GM18507 (cell line): ENCODE data around the gene MIP.
"Not testable (repeated sequence)": the region's sequence is repeated elsewhere in the genome, so short reads cannot be mapped to it uniquely, and the experiment has no call there.

Source experiments
- DNase-seq: peaks from one replicate; pipeline ENCODE4 v3.0.0; 2011; ENCODE audit warnings: low read depth; ENCODE audit not compliant: insufficient read length; ENCODE audit errors: extremely low spot score
- FAIRE-seq: peaks from 2 replicates; lab custom pipeline; 2011; peaks lifted over from hg19 to GRCh38; lab: Jason Lieb, UNC

The MIP gene

GRCh38 chr12:56454557-56454956 lies at the start of gene MIP:
Gene MIP, minus strand, starts transcription at chr12:56454657. Its CDS starts 44 bp downstream, at chr12:56454613.
- no peak for DNase-seq
- no peak for FAIRE-seq

DNA sequence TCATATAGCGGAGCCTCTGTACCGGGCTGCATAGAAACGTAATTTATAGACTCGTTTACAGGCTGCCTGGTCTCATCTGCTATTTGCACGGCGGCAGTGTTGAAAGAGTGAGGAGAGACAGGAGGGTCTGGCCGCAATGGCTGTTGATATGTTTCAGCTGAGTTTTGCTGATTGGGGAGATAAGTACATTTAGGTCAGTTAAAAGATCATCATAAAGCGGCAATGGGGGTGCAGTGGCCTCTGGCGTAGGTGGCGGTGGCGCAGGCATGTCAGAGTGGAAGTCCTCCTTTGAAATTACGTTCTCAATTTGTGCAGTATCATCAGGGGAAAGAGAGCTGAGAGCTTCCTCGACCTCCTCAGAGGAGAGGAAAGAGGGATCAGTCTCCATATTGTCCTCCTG lies 45.4 kb upstream of the MIP start:
- DNase-seq, FAIRE-seq: not testable (repeated sequence)

GRCh38 chr12:56499452-56499851 lies 45.0 kb upstream of the MIP start:
- DNase-seq, FAIRE-seq: not testable (repeated sequence)

GRCh38 chr12:56498126-56498902 lies 43.9 kb upstream of the MIP start:
- DNase-seq, FAIRE-seq: not testable (repeated sequence)

DNA sequence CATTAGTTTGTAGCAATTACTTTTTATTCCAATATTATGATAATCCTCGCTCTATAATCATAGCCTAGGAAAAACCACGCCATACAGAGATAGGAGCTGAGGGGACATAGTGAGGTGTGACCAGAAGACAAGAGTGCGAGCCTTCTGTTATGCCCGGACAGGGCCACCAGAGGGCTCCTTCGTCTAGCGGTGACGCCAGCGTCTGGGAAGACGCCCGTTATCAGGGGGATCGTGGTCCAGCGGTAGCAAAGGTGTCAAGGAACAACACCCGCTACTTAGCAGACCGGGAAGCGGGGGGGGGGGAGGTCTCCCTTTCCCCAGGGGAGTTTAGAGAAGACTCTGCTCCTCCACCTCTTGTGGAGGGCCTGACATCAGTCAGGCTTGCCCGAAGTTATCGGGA lies 42.2 kb upstream of the MIP start:
- FAIRE-seq, DNase-seq: not testable (repeated sequence)

GRCh38 chr12:56494481-56494880 lies 40.0 kb upstream of the MIP start:
- not testable (repeated sequence) for FAIRE-seq, DNase-seq

DNA sequence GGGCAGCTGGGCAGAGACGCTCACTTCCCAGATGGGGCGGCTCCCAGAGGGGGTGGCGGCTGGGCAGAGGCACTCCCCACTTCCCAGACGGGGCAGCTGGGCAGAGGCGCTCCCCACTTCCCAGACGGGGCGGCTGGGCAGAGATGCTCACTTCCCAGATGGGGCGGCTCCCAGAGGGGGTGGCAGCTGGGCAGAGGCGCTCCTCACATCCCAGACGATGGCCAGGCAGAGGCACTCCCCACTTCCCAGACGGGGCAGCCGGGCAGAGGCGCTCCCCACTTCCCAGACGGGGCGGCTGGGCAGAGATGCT lies 39.6 kb upstream of the MIP start:
- FAIRE-seq, DNase-seq: not testable (repeated sequence)

- not testable (repeated sequence) for DNase-seq, FAIRE-seq
These were observed 39.1 kb upstream of the MIP start for GRCh38 chr12:56493409-56494105.

DNA sequence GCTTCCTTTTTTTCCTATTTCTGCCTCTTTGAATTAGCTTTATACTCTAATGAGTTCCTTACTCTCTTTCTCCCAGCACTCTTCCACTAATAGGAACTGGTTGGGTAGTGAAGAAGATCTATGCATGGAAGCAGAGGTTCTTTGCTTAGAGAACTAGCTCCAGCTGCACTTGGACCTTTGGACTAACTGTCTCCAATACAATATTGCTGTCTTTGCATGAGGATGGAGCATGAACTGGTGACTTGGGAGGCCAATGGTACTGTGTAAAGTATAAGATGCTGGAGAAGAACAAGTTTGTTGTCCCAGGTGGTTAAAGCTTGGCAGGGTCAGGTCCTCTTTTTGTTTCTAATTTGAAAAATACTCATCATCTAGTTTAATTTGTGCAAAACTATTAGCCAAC lies 35.9 kb upstream of the MIP start:
- DNase-seq, result no peak
- no peak for FAIRE-seq

- FAIRE-seq, result peak; percentile 81
- peak; percentile 76 for DNase-seq
These were observed 33.8 kb upstream of the MIP start, which contains the start of gene GLS2 for GRCh38 chr12:56488041-56488955. Gene GLS2, minus strand, starts transcription at chr12:56488161. Its CDS starts 43 bp downstream, at chr12:56488118.

- FAIRE-seq, result no peak
These were observed 33.1 kb upstream of the MIP start for GRCh38 chr12:56487448-56488040.

DNA sequence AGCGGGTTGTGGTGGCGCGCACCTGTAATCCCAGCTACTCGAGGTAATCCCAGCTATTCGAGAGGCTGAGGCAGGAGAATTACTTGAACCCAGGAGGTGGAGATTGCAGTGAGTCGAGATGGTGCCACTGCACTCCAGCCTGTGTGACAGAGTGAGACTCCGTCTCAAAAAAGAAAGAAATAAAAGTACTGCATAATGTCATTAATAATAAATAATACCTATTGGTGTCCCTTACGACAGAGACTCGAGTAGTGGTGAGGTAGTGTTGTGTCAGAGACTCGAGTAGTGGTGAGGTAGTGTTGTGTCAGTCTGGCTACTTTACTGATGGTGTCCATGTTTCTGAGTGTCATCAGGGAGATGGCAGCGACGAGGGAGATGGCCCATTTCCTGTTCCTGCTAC lies 32.2 kb upstream of the MIP start:
- no peak for FAIRE-seq
- no peak for DNase-seq

More at GRCh38 chr12:56487448-56488040, 33.1 kb upstream of the MIP start:
- DNase-seq, result no peak

DNA sequence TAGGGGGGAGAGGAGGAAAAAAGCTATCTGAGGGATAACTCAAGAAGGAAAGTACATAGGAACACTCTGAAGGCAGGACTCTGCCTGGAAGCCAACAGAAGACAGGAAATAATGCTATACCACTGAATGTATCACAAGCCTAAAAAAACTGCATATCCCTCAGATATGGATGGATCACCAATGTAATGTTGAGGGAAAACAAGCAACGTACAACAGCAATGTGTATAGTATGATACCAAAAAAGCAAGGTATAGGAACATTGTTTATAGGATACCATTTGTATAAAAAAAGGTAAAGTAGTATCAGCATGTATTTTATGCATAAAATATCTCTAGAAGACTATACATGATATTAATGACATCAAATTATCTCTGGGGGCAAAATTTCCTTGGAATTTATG lies 30.1 kb upstream of the MIP start:
- DNase-seq (no peak), FAIRE-seq (no peak)

GRCh38 chr12:56479625-56480024 lies 25.2 kb upstream of the MIP start:
- DNase-seq, result no peak
- FAIRE-seq, result no peak

GRCh38 chr12:56477521-56478225 lies 23.2 kb upstream of the MIP start:
- FAIRE-seq, result no peak
- DNase-seq, result no peak

DNA sequence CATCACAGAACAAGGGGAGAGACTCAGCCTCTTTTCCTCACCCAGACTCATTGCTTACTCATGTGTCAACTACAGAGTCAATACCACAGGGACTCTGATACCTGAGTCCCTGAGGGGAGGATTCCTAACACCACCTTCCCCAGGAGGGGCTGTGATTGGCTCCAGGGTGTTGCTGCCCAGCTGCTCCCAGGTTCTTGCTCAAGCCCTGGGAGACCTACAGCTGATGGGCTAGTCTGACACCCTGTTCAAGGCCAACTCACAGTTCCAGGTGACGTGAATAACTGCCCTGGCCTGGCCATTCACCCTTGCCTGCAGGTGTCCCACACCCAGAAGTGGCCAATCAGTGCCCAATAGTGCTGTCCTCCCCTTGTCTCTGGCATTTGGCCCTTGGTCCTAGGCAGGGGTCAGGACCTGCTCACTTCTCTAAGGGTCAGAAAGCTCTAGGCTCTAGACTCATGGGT lies 22.5 kb upstream of the MIP start:
- no peak for FAIRE-seq
- no peak for DNase-seq

DNA sequence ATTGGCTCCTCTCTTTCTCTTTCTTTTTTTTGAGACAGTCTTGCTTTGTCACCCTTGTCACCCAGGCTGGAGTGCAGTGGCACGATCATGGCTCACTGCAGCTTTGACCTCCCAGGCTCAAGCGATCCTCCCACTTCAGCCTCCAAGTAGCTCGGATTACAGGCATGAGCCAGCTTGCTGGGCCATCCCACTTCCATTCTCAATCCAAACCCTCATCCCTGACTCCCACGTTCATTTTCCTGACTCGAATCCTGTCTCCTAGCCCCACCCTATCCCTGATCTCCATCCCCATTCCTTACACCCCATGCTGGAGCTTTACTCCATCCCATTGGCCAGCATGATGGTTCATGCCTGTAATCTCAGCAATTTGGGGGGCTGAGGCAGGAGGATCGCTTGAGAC lies 21.7 kb upstream of the MIP start:
- DNase-seq (no peak), FAIRE-seq (no peak)

- FAIRE-seq, result no peak
- DNase-seq, result no peak
These were observed 19.9 kb upstream of the MIP start for GRCh38 chr12:56474389-56474788.
